Hepatocyte (in vitro differentiated cells): ENCODE measurements around the gene STYK1. TPM values are rescaled to one million over a fixed set of nuclear protein-coding genes. Genes with fewer than 3 reads are reported as not detected.

Experiments used
- DNase-seq: peaks from one replicate; pipeline ENCODE4 v3.0.0-alpha.2; 2016; ENCODE audit warnings: low spot score
- H2AFZ ChIP-seq: fragments of 200-600 bp; sonication (generic); 2 replicates; pipeline ENCODE4 v1.6.0; 2016; ENCODE audit warnings: antibody characterized with exemption, mild to moderate bottlenecking
- H3K27ac ChIP-seq: fragments of 200-600 bp; sonication (generic); 2 replicates; pipeline ENCODE4 v1.5.1; 2016; ENCODE audit warnings: mild to moderate bottlenecking
- H3K27me3 ChIP-seq: fragments of 200-600 bp; sonication (generic); 2 replicates; pipeline ENCODE4 v1.6.1; 2016
- H3K36me3 ChIP-seq: fragments of 200-600 bp; sonication (generic); replicated peaks from 2 replicates; pipeline ENCODE4 v1.5.1; 2016; ENCODE audit warnings: low read depth; ENCODE audit not compliant: insufficient read depth
- H3K4me1 ChIP-seq: fragments of 200-600 bp; sonication (generic); 2 replicates; pipeline ENCODE4 v1.5.1; 2016; ENCODE audit warnings: mild to moderate bottlenecking, moderate library complexity; ENCODE audit not compliant: insufficient read depth
- H3K4me2 ChIP-seq: fragments of 200-600 bp; sonication (generic); 2 replicates; pipeline ENCODE4 v1.6.0; 2016
- H3K4me3 ChIP-seq: fragments of 200-600 bp; sonication (generic); 2 replicates; pipeline ENCODE4 v1.5.1; 2016; ENCODE audit warnings: mild to moderate bottlenecking
- H3K79me2 ChIP-seq: fragments of 200-600 bp; sonication (generic); 2 replicates; pipeline ENCODE4 v1.6.0; 2017; ENCODE audit warnings: mild to moderate bottlenecking
- H3K9me2 ChIP-seq: fragments of 200-600 bp; sonication (generic); replicated peaks from 2 replicates; pipeline ENCODE4 v1.6.0; 2017; ENCODE audit warnings: mild to moderate bottlenecking; ENCODE audit not compliant: insufficient read depth
- H3K9me3 ChIP-seq: fragments of 200-600 bp; sonication (generic); 2 replicates; pipeline ENCODE4 v1.5.1; 2016; ENCODE audit warnings: low read depth, mild to moderate bottlenecking
- H4K20me1 ChIP-seq: fragments of 200-600 bp; sonication (generic); 2 replicates; pipeline ENCODE4 v1.6.0; 2016; ENCODE audit warnings: mild to moderate bottlenecking; ENCODE audit not compliant: insufficient read depth, poor library complexity, severe bottlenecking
- EZH2 ChIP-seq: fragments of 200-600 bp; sonication (generic); IDR thresholded peaks from 2 replicates; pipeline ENCODE4 v1.6.1; 2016; ENCODE audit warnings: antibody characterized with exemption, mild to moderate bottlenecking, borderline replicate concordance
- EZH2phosphoT487 ChIP-seq: fragments of 200-600 bp; sonication (generic); IDR thresholded peaks from one replicate; pipeline ENCODE4 v1.6.1; 2018; ENCODE audit warnings: antibody characterized with exemption, mild to moderate bottlenecking, low read depth, moderate library complexity; ENCODE audit not compliant: unreplicated experiment, severe bottlenecking
- WGBS: methylation state at CpG from one replicate; pipeline ENCODE4 v1.1.6; 2016; ENCODE audit warnings: low lambda C conversion rate; ENCODE audit errors: missing lambda C conversion rate; 5-methylcytosine and 5-hydroxymethylcytosine counted together
- polyA plus RNA-seq: library from polyadenylated mRNA; unstranded; fragments of >200 nt; fragmentation: Nextera tagmentation; extraction: Ambion mirVana; gene quantifications from 2 replicates; pipeline ENCODE4 v1.2.1, GENCODE V29; 2016
- total RNA-seq: library from RNA; depleted of rRNA; stranded (reverse); fragments of >200 nt; gene quantifications from 2 replicates; pipeline ENCODE4 v1.2.3, GENCODE V29; 2014
- TF ChIP-seq, protein P1 (sequence below): fragments of 200-600 bp; sonication (generic); IDR thresholded peaks from 2 replicates; pipeline ENCODE4 v1.5.1; 2016; ENCODE audit warnings: antibody characterized with exemption, mild to moderate bottlenecking; ENCODE audit not compliant: poor library complexity

The STYK1 gene
- total and polyA plus RNA-seq, 2 experiments from 2014 or later, result 0.58 to 3.6 TPM

DNA sequence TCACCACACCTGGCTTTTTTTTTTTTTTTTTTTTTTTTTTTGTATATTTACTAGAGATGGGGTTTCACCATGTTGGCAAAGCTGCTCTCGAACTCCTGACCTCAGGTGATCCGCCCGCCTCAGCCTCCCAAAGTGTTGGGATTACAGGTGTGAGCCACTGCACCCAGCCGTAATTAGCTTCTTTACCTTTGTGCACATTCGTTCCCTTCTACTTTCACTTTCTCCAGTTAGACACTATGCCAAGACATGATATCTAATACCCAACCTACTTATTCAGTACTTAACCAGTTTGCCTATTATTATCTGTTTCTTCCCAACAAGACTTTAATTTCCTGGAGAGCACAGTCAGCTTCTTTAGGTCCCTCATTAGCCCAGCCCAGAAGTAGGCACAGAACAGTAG, 5.3 kb downstream of the STYK1 start:
- 95% methylated on average over 5 of the region's 5 CpGs for WGBS
- Histone ChIP-seq H3K27me3 (peaks cover 4% of the 10 kb centered on the region), H3K4me3 (no peak overlapping the region), H2AFZ (no peak overlapping the region), H3K4me1 (no peaks in the 10 kb centered on the region), H3K9me3 (no peaks in the 10 kb centered on the region), H3K9me2 (no peaks in the 10 kb centered on the region), H4K20me1 (no peaks in the 10 kb centered on the region), H3K36me3 (no peaks in the 10 kb centered on the region), H3K79me2 (no peaks in the 10 kb centered on the region), H3K4me2 (no peak overlapping the region), H3K27ac (no peak overlapping the region)
- TF ChIP-seq, protein P1, sequence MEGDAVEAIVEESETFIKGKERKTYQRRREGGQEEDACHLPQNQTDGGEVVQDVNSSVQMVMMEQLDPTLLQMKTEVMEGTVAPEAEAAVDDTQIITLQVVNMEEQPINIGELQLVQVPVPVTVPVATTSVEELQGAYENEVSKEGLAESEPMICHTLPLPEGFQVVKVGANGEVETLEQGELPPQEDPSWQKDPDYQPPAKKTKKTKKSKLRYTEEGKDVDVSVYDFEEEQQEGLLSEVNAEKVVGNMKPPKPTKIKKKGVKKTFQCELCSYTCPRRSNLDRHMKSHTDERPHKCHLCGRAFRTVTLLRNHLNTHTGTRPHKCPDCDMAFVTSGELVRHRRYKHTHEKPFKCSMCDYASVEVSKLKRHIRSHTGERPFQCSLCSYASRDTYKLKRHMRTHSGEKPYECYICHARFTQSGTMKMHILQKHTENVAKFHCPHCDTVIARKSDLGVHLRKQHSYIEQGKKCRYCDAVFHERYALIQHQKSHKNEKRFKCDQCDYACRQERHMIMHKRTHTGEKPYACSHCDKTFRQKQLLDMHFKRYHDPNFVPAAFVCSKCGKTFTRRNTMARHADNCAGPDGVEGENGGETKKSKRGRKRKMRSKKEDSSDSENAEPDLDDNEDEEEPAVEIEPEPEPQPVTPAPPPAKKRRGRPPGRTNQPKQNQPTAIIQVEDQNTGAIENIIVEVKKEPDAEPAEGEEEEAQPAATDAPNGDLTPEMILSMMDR, result no peak
- TF ChIP-seq EZH2phosphoT487, result no peak
- no peak for TF ChIP-seq EZH2
- no peak for DNase-seq

DNA sequence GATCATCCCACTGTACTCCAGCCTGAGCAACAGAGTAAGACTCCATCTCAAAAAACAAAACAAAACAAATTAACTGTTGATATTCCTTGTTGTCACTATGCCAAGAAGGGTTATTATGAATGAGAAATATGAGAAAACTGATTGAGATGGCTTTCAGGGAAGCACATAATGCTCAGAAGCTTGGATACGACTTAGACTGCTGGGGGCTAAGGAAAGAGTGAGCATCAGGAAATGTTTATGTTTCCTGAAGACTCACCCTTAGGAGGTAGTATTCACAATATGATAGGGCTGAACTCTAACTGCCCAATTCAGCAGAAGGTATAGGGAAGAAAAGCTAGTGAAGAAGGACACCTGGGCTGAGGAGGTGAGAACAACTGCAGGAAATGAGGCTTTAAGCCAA, 6.3 kb downstream of the STYK1 start:
- no peak overlapping the region for H2AFZ ChIP-seq
- peaks cover 4% of the 10 kb centered on the region for H3K27me3 ChIP-seq
- no peak overlapping the region for H3K4me2 ChIP-seq
- H3K9me3 ChIP-seq, result no peaks in the 10 kb centered on the region
- no peak overlapping the region for H3K4me3 ChIP-seq
- H3K36me3 ChIP-seq, result no peaks in the 10 kb centered on the region
- WGBS, result 79% methylated on average over 1 of the region's 1 CpG
- H3K27ac ChIP-seq, result no peak overlapping the region
- TF ChIP-seq EZH2 (no peak), EZH2phosphoT487 (no peak)
- TF ChIP-seq, protein P1, result no peak
- no peaks in the 10 kb centered on the region for H3K9me2 ChIP-seq
- no peak for DNase-seq
- H4K20me1 ChIP-seq, result no peaks in the 10 kb centered on the region
- H3K4me1 ChIP-seq, result no peaks in the 10 kb centered on the region
- no peaks in the 10 kb centered on the region for H3K79me2 ChIP-seq

GRCh38 chr12:10664499-10664898, 9.4 kb downstream of the STYK1 start:
- WGBS, result 62% methylated on average over 2 of the region's 2 CpGs
- DNase-seq, result no peak
- H3K4me1 ChIP-seq, result no peaks in the 10 kb centered on the region
- H2AFZ ChIP-seq, result no peak overlapping the region
- no peaks in the 10 kb centered on the region for H3K79me2 ChIP-seq
- no peaks in the 10 kb centered on the region for H3K9me2 ChIP-seq
- TF ChIP-seq EZH2 (no peak), EZH2phosphoT487 (no peak)
- TF ChIP-seq, protein P1, result no peak
- no peaks in the 10 kb centered on the region for H3K9me3 ChIP-seq
- no peak overlapping the region for H3K27ac ChIP-seq
- no peak overlapping the region for H3K4me3 ChIP-seq
- peaks cover 2% of the 10 kb centered on the region for H3K27me3 ChIP-seq
- no peaks in the 10 kb centered on the region for H3K36me3 ChIP-seq
- no peak overlapping the region for H3K4me2 ChIP-seq
- no peaks in the 10 kb centered on the region for H4K20me1 ChIP-seq

GRCh38 chr12:10663869-10664268, 10.0 kb downstream of the STYK1 start:
- Histone ChIP-seq H3K4me2 (no peak overlapping the region), H3K4me1 (no peaks in the 10 kb centered on the region), H3K27me3 (no peaks in the 10 kb centered on the region), H3K9me2 (no peaks in the 10 kb centered on the region), H4K20me1 (no peaks in the 10 kb centered on the region), H2AFZ (no peak overlapping the region), H3K4me3 (no peak overlapping the region), H3K79me2 (no peaks in the 10 kb centered on the region), H3K9me3 (no peaks in the 10 kb centered on the region), H3K36me3 (no peaks in the 10 kb centered on the region), H3K27ac (no peak overlapping the region)
- DNase-seq, result no peak
- TF ChIP-seq EZH2phosphoT487 (no peak), EZH2 (no peak)
- TF ChIP-seq, protein P1, result no peak
- WGBS, result 74% methylated on average over 3 of the region's 3 CpGs
